Esophagus squamous epithelium (tissue), 5 donors: ENCODE results near the gene TDRD12. TPM values are rescaled to one million over a fixed set of nuclear protein-coding genes. Genes with fewer than 3 reads are reported as not detected.
"Not testable (repeated sequence)": the region's sequence is repeated elsewhere in the genome, so short reads cannot be mapped to it uniquely, and the experiment has no call there.

Experiments
- DNase-seq: peaks from one replicate; lab custom pipeline; 2025; lab: John Stamatoyannopoulos, UW
- H3K27ac ChIP-seq, 4 donors: fragments of 200-600 bp; sonication (generic); one replicate each; pipeline ENCODE4 v1.5.1; 2016 to 2019; ENCODE audit warnings: mild to moderate bottlenecking in 1 of 4
- H3K27me3 ChIP-seq, 4 donors: fragments of 200-600 bp; sonication (generic); 1 replicate in 3 of 4; 2 replicates in 1 of 4; pipeline versions ENCODE4 v1.5.1 to v1.6.0; 2017 to 2021; ENCODE audit warnings: antibody characterized with exemption in 1 of 4
- H3K36me3 ChIP-seq, 3 donors: fragments of 200-600 bp; sonication (generic); one replicate each; pipeline ENCODE4 v1.5.1; 2016 to 2019
- H3K4me1 ChIP-seq, 3 donors: fragments of 200-600 bp; sonication (generic); one replicate each; pipeline ENCODE4 v1.5.1; 2017 to 2019
- H3K4me3 ChIP-seq, 4 donors: fragments of 200-600 bp; sonication (generic); 1 replicate in 3 of 4; 2 replicates in 1 of 4; pipeline ENCODE4 v1.5.1; 2016 to 2019; ENCODE audit warnings: mild to moderate bottlenecking in 2 of 4, moderate library complexity in 1 of 4
- H3K9me3 ChIP-seq, 3 donors: fragments of 200-600 bp; sonication (generic); one replicate each; pipeline ENCODE4 v1.5.1; 2016 to 2019
- POLR2A ChIP-seq, 4 donors: fragments of 450-650 bp; IDR thresholded peaks; one replicate each; pipeline ENCODE4 v1.6.1; 2017; ENCODE audit warnings: antibody characterized with exemption in 4 of 4, mild to moderate bottlenecking in 4 of 4, moderate library complexity in 3 of 4
- WGBS, 2 donors: methylation state at CpG; one replicate each; pipeline ENCODE4 v1.1.5; 2018; 5-methylcytosine and 5-hydroxymethylcytosine counted together
- intact Hi-C: fragments of 100-400 bp; cut with DNase I; formaldehyde crosslinking; loops from one replicate; pipeline ENCODE4 v1.15.0; 2022
- total RNA-seq, 4 donors: library from RNA; depleted of rRNA; stranded (reverse); fragments of >200 nt; gene quantifications; one replicate each; pipeline ENCODE4 v1.1.0, GENCODE V29; 2016
- TF ChIP-seq, protein P1 (sequence below), 6 experiments: fragments of 450-650 bp in 4 of 6; fragments of 200-600 bp in 2 of 6; sonication (generic) in 2 of 6; IDR thresholded peaks; one replicate each; pipeline ENCODE4 v1.5.1; 2016 to 2019; ENCODE audit warnings: antibody characterized with exemption in 6 of 6, mild to moderate bottlenecking in 4 of 6, moderate library complexity in 4 of 6
- donor health status: DM: yes; HTN: yes; CAD: no.

TDRD12 gene
- total RNA-seq, 4 donors from 2014 or later: 0.18 to 1.7 (median 0.42) TPM; not detected in 1

- H3K9me3 ChIP-seq: not testable (repeated sequence)
- WGBS, 2 donors: 90 to 93% methylated on average over 5 of the region's 5 CpGs
These were observed 68.3 kb downstream of the TDRD12 start for GRCh38 chr19:32787895-32788294.

GRCh38 chr19:32789429-32789828 lies 69.9 kb downstream of the TDRD12 start:
- WGBS, 2 donors: 86 to 92% methylated on average over 7 to 10 of the region's 10 CpGs
- Histone ChIP-seq H3K27ac (no peak overlapping the region), H3K4me3 (no peak overlapping the region), H3K27me3 (no peaks in the 10 kb centered on the region), H3K4me1 (no peaks in the 10 kb centered on the region), H3K36me3 (no peaks in the 10 kb centered on the region), H3K9me3 (no peaks in the 10 kb centered on the region)
- intact Hi-C loops: no loop called here
- no peak for DNase-seq
- TF ChIP-seq POLR2A (IDR thresholded peaks at IDR 0.05): no peak
- TF ChIP-seq, protein P1, sequence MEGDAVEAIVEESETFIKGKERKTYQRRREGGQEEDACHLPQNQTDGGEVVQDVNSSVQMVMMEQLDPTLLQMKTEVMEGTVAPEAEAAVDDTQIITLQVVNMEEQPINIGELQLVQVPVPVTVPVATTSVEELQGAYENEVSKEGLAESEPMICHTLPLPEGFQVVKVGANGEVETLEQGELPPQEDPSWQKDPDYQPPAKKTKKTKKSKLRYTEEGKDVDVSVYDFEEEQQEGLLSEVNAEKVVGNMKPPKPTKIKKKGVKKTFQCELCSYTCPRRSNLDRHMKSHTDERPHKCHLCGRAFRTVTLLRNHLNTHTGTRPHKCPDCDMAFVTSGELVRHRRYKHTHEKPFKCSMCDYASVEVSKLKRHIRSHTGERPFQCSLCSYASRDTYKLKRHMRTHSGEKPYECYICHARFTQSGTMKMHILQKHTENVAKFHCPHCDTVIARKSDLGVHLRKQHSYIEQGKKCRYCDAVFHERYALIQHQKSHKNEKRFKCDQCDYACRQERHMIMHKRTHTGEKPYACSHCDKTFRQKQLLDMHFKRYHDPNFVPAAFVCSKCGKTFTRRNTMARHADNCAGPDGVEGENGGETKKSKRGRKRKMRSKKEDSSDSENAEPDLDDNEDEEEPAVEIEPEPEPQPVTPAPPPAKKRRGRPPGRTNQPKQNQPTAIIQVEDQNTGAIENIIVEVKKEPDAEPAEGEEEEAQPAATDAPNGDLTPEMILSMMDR (IDR thresholded peaks at IDR 0.05): no peak

More at GRCh38 chr19:32787895-32788294, 68.3 kb downstream of the TDRD12 start:
- intact Hi-C loops, H3K36me3 ChIP-seq, H3K27ac ChIP-seq, H3K4me1 ChIP-seq, H3K4me3 ChIP-seq, DNase-seq, H3K27me3 ChIP-seq: not testable (repeated sequence)

DNA sequence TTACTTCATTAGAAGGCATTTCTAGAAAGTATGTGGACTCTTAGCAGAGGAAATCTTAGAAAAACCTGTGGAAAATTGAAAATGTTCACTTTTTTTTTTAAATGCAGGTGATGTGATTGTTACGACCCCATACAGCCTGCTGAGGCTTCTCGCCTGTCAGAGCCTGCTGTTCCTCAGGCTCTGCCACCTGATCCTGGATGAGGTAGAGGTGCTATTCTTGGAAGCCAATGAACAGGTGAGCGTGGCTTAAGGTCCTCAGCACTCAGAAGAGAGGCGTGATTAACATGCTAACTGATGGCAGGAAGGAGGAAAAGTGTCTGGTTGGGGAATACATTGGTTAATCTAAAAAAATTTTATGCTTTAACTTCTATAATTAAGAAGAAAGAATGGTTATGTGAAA lies 78.6 kb downstream of the TDRD12 start:
- H3K4me1 ChIP-seq: no peaks in the 10 kb centered on the region
- intact Hi-C loops: no loop called here
- WGBS, 2 donors: 67 to 76% methylated on average over 4 of the region's 4 CpGs
- no peaks in the 10 kb centered on the region for H3K9me3 ChIP-seq
- no peaks in the 10 kb centered on the region for H3K36me3 ChIP-seq
- no peak overlapping the region for H3K27ac ChIP-seq
- no peak for DNase-seq
- H3K27me3 ChIP-seq: no peaks in the 10 kb centered on the region
- no peak overlapping the region for H3K4me3 ChIP-seq
- TF ChIP-seq, protein P1 (IDR thresholded peaks at IDR 0.05): no peak
- TF ChIP-seq POLR2A (IDR thresholded peaks at IDR 0.05): no peak

DNA sequence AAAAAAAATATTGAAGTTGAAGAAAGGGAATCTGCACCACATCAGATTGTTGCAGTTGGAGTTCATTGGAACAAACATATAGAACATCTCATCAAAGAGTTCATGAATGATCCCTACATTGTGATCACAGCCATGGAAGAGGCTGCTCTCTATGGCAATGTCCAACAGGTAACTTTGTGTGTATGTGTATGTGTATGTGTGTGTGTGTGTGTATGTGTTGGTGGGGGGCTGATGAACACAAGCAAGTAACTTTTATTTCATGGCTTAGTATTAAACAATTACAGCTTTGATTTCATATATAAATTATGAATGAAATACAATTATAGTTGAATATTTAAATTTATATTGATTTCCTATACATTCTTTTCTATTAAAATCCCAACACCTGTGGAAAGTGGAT lies 80.6 kb downstream of the TDRD12 start:
- no peak for DNase-seq
- no peak overlapping the region for H3K4me3 ChIP-seq
- no peaks in the 10 kb centered on the region for H3K27me3 ChIP-seq
- no peaks in the 10 kb centered on the region for H3K4me1 ChIP-seq
- no peak overlapping the region for H3K27ac ChIP-seq
- H3K9me3 ChIP-seq: no peaks in the 10 kb centered on the region
- TF ChIP-seq, protein P1 (IDR thresholded peaks at IDR 0.05): no peak
- TF ChIP-seq POLR2A (IDR thresholded peaks at IDR 0.05): no peak
- intact Hi-C loops: no loop called here
- no peaks in the 10 kb centered on the region for H3K36me3 ChIP-seq

DNA sequence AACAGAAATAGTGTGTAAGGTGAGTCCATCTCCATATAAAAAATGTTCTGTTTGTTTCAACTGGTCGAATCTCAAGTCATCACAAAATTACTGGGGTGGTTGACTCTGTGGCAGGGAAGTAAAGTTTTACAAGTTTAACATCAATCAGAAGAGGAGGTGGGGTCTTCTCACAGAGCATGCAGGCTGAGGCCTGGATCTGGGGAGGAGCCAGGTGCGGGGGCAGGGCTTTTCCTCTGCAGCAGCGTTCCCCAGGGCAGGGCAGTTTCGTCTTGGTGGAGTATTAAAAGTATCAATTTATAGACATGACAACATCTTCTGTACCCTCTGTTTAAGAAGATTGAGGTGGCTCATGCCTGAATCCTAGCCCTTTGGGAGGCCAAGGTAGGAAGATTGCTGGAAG lies 81.2 kb downstream of the TDRD12 start:
- DNase-seq: no peak
- WGBS, 2 donors: 28 to 43% methylated on average over 4 of the region's 4 CpGs
- no peak for TF ChIP-seq POLR2A (IDR thresholded peaks at IDR 0.05)
- TF ChIP-seq, protein P1 (IDR thresholded peaks at IDR 0.05): no peak
- Histone ChIP-seq H3K36me3 (no peaks in the 10 kb centered on the region), H3K27me3 (no peaks in the 10 kb centered on the region), H3K4me1 (no peaks in the 10 kb centered on the region), H3K4me3 (no peak overlapping the region), H3K9me3 (no peaks in the 10 kb centered on the region), H3K27ac (no peak overlapping the region)
- intact Hi-C loops: no loop called here

- TF ChIP-seq, protein P1 (IDR thresholded peaks at IDR 0.05): no peak
- DNase-seq: no peak
- H3K4me1 ChIP-seq: no peaks in the 10 kb centered on the region
- no peak overlapping the region for H3K27ac ChIP-seq
- H3K9me3 ChIP-seq: no peaks in the 10 kb centered on the region
- intact Hi-C loops: no loop called here
- WGBS, 2 donors: 92% methylated on average over 10 to 12 of the region's 12 CpGs
- no peaks in the 10 kb centered on the region for H3K36me3 ChIP-seq
- no peaks in the 10 kb centered on the region for H3K27me3 ChIP-seq
- H3K4me3 ChIP-seq: no peak overlapping the region
These were observed 83.3 kb downstream of the TDRD12 start for GRCh38 chr19:32802840-32803239.
